Smooth muscle cell of trachea (primary cell): ENCODE data around the gene AIP. TPM values are rescaled to one million over a fixed set of nuclear protein-coding genes. Genes with fewer than 3 reads are reported as not detected.

Experiments
- total RNA-seq: library from RNA; depleted of rRNA; stranded (reverse); fragments of >200 nt; gene quantifications from 2 replicates; pipeline ENCODE4 v1.2.1, GENCODE V29; 2014

AIP gene
- total RNA-seq, result 78.4 and 93.5 TPM in 2 replicates

DNA sequence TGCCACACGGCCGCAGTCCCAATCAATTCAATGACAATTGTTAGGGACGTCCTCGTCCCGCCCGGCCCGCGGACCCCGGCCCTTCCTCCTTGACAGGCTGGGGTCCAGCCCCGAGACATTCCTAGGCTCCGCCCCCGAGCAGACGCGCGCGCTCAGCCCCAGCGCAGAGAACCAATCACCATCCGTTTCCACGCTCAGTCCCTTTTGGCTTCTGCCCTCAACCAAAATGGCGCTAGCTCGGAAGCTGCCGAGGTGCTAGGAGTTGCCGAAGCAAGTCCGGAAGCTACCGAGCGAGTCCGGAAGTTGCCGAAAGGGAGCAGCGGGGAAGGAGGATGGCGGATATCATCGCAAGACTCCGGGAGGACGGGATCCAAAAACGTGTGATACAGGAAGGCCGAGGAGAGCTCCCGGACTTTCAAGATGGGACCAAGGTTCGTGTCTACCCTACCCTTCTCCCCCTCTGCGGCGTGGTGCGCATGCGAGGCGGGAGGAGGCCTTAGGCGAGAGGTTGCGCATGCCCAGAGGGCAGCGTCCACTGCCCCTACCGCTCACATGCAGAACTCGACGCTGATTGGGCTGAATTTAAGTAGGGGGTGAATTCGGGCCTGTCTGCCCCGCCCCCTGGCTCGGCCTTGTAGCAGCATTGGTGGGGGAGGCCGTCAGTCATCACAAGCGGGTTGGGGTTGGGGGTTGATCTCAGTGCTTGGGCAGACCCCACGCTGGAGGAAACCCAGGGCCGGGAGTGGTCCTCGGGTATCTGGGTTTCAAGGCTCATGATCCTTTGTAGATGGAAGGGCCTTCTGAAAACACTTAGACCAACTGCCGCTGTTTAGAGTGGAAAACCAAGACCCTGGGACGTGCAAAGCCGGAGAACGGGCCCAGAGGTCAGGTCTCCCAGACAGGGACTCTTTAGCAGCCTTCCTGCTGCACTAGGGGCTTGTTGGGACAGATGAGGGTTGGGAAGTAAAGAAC lies at the start of gene AIP:
TSS of gene AIP (plus strand) at position 200 of the 972 bp plus-strand sequence. CDS start at position 333, 133 bp downstream.

GRCh38 chr11:67437082-67437808 lies 45.6 kb upstream of the AIP start, which contains the start of gene PTPRCAP:
Gene PTPRCAP, minus strand, starts transcription at chr11:67437682. Its CDS starts 63 bp downstream, at chr11:67437619.

GRCh38 chr11:67452141-67452952 lies 30.5 kb upstream of the AIP start, which contains the start of gene GPR152:
Gene GPR152, minus strand, starts transcription at chr11:67452729. Its CDS starts 5 bp downstream, at chr11:67452724.

GRCh38 chr11:67455054-67455453 lies 27.8 kb upstream of the AIP start, which contains the start of gene CABP4:
Gene CABP4, plus strand, starts transcription at chr11:67455354. Its CDS starts 70 bp downstream, at chr11:67455424.

GRCh38 chr11:67468759-67469507 lies 13.9 kb upstream of the AIP start, which contains the start of gene TMEM134:
Gene TMEM134, minus strand, starts transcription at chr11:67469251. Its CDS starts 59 bp downstream, at chr11:67469192.

DNA sequence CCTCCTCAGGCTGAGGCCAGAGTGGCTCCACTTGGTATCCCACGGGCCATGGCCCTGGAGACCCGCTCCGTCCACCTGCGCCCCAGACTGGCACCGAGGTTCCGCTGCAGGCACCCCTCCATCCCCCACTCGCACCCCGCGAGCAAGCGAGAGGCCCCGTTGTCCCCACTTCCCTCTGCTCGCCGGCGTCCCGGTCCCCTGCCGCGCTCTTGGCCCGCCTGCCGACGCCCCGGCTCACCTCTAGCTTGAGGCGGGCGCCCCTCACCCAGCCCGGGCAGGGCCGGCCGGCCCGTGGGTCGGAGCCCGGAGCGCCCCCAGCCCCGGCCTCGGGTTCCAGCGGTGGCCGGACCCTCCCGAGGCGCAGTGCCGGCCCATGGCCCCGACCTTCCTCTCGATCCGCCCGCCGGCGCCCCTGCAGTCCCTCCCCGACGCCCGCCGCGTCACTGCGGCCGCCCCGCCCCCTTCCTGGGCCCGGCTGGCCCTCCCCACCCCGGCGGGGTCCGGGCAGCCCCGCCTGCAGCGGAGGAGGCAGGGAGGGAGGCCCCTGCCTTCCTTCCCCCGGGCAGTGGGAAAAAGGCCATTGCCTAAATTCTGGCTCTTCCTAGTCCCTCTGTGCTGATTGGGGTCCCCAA lies 22.2 kb downstream of the AIP start, which contains the start of gene PITPNM1:
TSS of gene PITPNM1 (minus strand) at position 414 of the 632 bp plus-strand sequence. CDS start 1,183 bp downstream, outside the sequence.

DNA sequence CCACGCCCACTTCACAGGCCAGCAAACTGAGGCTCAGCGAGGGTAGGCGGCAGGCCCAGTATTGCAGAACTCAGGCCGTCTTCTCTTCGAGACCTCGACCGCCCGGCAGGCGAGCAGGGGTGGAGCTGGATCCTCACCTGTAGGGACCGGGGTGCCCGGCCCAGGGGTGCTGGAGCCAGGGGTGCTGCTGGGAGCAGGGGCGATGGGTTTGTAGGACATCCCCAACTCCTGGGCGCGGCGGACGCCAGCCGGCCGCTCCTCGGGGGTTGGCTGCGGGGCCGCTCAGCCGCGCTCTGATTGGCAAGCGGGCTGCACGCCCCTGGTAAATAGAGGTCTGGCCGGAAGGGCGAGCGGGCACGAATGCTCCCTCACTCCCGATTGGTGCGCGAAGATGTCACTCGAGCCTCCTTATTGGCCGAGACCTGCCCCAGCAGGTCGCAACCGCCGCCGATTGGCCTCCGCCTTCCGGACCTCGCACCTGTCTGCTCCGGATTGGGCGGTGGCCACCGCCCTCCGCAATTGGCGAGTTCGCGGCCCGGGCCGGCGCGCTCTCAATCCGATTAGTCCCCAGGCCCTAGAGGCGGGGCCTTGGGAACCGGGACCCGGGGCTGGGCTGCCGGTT lies 25.1 kb downstream of the AIP start, which contains the start of gene CDK2AP2:
TSS of gene CDK2AP2 (minus strand) at position 299 of the 622 bp plus-strand sequence. CDS start at position 219, 80 bp downstream.

DNA sequence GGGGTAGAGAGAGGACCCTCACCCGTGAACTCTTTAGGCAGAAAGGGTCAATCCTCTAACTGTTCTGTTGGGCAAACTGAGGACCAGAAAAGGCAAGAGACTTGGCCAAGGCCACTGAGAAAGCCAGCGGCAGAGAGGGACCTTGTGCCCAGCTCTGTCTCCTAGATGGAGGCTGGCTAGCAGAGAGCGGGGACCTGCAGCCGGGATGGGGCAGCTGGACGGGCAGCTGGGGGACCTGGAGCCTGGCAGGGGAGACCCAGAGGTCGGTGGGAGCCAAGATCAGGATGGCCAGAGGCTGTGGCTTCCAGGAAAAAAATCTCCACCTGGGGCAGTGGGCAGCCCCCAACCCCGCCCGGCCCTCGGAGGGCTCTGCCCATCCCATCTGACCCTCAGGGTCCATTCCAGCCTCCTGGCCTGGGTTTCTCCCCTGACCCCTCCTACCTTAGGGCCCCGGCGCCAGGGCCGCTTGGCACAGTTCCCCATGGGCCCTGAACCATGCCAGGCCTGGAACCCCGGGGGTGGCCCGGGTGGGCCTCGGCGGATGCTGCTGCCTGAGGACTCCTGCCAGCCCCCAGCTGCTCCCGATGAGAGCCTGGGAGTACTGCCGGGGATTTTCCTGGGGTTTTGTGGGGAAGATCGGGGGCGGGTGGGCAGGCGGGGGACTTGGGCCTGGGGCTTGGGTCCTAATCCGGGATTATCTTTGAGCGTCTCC lies 40.2 kb downstream of the AIP start, which contains the start of gene CABP2:
TSS of gene CABP2 (minus strand) at position 603 of the 712 bp plus-strand sequence. CDS start at position 483, 120 bp downstream.

Other genes starting within 250 kb of the AIP start
- 30.8 and 33.2 TPM in 2 replicates for gene GRK2, start 216.6 kb upstream of the AIP start, total RNA-seq
- 26.0 and 36.9 TPM in 2 replicates for gene ANKRD13D, start 193.7 kb upstream of the AIP start, total RNA-seq
- gene SSH3, start 179.5 kb upstream of the AIP start, total RNA-seq, result 24.4 and 30.8 TPM in 2 replicates
- gene POLD4, start 129.5 kb upstream of the AIP start, total RNA-seq, result 25.6 and 60.2 TPM in 2 replicates
- gene CLCF1, start 109.4 kb upstream of the AIP start, total RNA-seq, result 3.1 TPM in 2 replicates
- gene RAD9A, start 91.0 kb upstream of the AIP start, total RNA-seq, result 5.8 and 7.3 TPM in 2 replicates
- gene PPP1CA, start 81.2 kb upstream of the AIP start, total RNA-seq, result 128 and 198 TPM in 2 replicates
- gene TBC1D10C, start 78.9 kb upstream of the AIP start, total RNA-seq, result under 0.01 TPM in 1 of 2 replicates, not detected in the other
- gene CARNS1, start 67.3 kb upstream of the AIP start, total RNA-seq, result 0.15 and 0.66 TPM in 2 replicates
- 47.6 and 55.6 TPM in 2 replicates for gene RPS6KB2, start 54.5 kb upstream of the AIP start, total RNA-seq
- 0.50 and 1.3 TPM in 2 replicates for gene PTPRCAP, start 45.3 kb upstream of the AIP start, total RNA-seq
- 134 and 212 TPM in 2 replicates for gene CORO1B, start 39.5 kb upstream of the AIP start, total RNA-seq
- 0.17 TPM in 1 of 2 replicates, not detected in the other for gene GPR152, start 30.3 kb upstream of the AIP start, total RNA-seq
- gene CABP4, start 27.7 kb upstream of the AIP start, total RNA-seq, result not detected in 2 replicates
- gene TMEM134, start 13.8 kb upstream of the AIP start, total RNA-seq, result 25.5 and 36.7 TPM in 2 replicates
- 19.2 and 23.0 TPM in 2 replicates for gene PITPNM1, start 22.3 kb downstream of the AIP start, total RNA-seq
- gene CDK2AP2, start 25.1 kb downstream of the AIP start, total RNA-seq, result 14.8 and 15.2 TPM in 2 replicates
- not detected in 2 replicates for gene CABP2, start 40.4 kb downstream of the AIP start, total RNA-seq
- gene GSTP1, start 100.8 kb downstream of the AIP start, total RNA-seq, result 842 and 851 TPM in 2 replicates
- gene NDUFV1, start 123.9 kb downstream of the AIP start, total RNA-seq, result 226 and 257 TPM in 2 replicates
- gene NUDT8, start 146.9 kb downstream of the AIP start, total RNA-seq, result 4.3 and 4.5 TPM in 2 replicates
- not detected in 2 replicates for gene TBX10, start 156.7 kb downstream of the AIP start, total RNA-seq
- not detected in 2 replicates for gene ACY3, start 167.7 kb downstream of the AIP start, total RNA-seq
- gene ALDH3B2, start 191.6 kb downstream of the AIP start, total RNA-seq, result 0.15 TPM in 1 of 2 replicates, not detected in the other